GM18519 (cell line): ENCODE results near the gene SCEL.

Experiments used
- ATAC-seq: cut with Tn5 transposase; IDR thresholded peaks from one replicate; pipeline ENCODE4 v1.9.1; 2021; ENCODE audit warnings: mild to moderate bottlenecking, moderate library complexity; ENCODE audit not compliant: unreplicated experiment, low FRiP score

Gene SCEL

DNA sequence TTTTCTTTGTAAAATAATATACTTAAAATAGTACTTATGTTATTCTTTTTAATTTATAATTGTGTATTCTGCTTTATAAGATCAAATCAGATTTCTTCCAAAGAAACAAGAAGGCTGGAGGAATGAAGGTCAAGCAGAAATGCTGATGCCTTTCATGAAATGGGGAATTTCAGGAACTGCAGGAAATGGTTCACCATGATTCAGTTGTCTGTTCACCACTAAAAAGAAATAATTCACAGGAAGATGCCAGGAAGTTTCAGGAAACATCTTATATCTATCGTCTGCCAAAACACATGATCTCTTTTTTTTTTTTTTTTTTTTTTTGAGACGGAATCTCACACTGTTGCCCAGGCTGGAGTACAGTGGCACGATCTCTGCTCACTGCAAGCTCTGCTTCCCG is 15.7 kb upstream of the SCEL start:
- ATAC-seq, result no peak

GRCh38 chr13:77521194-77521593 is 14.3 kb upstream of the SCEL start:
- ATAC-seq, result no peak

DNA sequence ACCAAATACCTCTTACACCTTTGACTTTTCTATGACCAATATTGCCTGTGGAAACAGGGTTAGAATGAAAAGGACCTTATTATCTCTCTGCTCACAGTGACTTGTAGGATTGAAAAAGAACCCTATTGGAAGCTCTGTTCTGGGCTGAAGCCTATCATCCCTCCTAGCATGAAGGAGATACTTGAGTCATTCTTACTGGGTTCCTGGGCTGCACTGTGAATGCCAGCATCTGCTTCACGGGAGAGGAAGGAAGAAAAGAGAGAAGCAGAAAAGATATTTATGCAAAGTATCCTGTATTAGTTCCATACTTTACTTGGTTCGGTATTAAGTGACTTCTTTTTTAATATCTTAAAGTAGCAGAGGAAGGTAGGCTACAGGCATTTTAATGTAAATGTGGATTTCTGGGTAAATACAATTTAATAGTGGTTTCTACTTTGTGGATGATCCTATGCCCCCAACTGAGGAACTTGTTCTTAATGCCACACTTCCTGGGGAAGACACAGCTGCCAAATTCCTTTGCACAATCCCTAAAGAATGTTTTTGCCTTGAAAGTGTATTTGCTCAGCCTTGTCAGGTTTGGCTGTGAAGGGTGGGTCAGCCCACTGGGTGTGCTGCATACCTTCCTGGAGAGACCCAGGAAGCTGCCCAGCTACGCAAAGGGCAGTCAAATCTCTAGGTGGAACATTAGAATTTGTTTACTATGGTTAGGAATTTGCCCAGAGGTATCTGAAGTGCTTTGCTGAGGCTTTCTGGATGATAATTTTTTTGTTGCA is 13.7 kb upstream of the SCEL start:
- no peak for ATAC-seq

- ATAC-seq, result no peak
These were observed 13.1 kb upstream of the SCEL start for GRCh38 chr13:77522444-77522843.

- no peak for ATAC-seq
These were observed 12.1 kb upstream of the SCEL start for GRCh38 chr13:77523386-77523785.

DNA sequence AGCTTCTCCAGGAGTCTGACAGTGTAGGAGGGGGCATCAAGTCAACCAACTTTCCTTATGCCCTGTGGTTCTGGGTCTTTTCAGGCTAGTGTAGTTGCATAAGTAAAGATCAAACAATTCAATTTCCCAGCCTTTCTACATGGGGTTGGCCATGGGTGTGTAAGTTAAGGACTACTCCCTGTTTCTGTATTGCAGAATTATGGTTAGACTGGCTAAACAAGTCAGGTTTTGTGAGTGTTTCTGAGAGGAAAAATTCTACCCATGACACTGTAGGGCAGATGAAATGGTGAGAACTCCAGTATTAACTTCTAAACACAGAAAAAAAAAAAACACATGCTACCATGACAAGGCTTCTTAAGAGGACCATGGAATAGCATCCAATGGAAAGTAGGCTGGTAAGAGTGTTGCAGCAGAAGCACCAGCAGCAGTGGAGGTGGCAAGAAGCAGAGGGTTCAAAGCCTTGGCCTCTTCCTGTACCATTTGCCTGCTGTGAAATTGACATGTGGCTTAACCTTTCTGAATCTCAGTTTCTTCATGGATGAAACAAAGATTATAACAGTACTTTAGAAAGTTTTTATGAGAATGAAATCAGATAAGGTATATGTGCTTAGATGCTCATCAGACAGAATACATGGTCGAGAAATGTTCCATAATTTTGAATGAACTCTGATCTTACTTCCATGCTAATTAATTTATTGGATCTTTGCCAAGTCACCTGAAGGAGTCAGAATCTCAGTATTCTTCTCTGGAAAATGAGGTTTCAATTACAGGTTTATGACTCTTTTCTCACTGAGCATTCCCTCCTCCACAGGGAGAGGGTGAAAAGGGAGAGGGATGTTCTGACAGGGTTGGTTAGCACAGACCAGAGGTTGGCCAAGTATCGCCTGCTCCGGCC is 11.4 kb upstream of the SCEL start:
- ATAC-seq, result no peak

- no peak for ATAC-seq
These were observed 7.1 kb upstream of the SCEL start for GRCh38 chr13:77528414-77528813.

DNA sequence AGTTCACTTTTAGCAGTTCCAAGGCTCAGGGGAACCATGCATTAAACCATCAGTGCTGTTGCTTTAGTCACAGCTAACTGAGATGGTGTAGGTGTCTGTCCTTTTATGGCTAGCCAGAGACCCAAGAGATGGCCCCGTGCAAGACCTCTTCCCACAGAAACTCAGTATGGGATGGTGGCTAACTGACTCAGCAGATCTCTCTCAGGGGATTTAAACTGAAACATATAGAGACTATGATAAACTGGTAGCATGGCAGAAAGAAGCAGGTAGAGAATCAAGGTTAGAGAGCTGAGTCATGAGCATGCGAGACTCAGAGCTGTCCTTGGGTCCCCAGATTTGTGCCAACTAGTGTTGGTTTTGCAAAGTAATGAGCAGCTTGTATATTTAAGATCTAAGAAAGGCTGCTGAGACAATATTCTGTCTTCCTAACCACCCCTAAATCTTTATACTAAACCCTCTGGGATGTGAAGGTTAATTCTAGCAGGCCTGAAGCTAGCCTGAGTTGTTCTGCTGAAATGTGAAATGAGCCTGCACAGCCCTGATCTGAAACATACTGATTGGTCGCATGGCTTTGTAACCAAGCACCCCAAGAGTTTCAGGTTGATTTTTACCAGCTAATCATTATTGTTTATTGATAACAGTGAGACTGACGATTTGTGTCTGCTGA is 6.5 kb upstream of the SCEL start:
- peak; percentile 79 for ATAC-seq

DNA sequence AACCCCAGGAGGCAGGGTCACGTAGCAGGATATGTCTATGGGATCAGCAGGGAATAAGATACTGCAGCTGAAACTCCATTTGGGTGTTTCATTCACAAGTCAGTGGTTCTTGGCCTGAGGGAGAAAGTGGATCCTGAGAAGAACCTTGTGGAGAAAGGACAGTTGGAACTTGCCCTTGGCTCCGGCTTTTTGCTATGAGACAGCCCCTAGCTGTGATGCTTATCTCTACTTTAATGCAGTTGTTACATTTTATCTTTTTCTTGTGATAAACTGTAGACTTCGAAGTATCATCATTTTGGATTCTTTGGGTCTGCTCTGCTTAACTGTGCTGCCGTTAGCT is 6.0 kb upstream of the SCEL start:
- no peak for ATAC-seq

DNA sequence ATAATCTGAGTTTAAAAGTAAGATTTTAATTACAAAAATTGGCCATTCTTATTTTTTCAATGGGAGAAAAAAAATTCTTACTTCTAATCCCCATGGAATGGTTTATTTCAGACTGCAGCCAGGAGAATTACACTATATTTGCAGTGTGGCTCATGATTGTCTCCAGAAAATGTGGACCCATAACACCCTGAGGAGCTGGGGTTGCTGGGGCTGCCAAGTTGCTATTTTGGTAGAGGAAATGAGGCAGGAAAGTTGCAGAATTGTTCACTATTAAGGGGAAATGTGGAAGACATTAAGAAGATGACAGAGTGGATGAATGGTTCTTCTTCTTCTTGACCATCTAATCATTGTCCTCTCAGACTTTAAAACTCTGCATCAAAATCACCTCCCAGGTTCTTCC is 4.6 kb upstream of the SCEL start:
- ATAC-seq, result no peak

GRCh38 chr13:77532983-77533382 is 2.5 kb upstream of the SCEL start:
- no peak for ATAC-seq

DNA sequence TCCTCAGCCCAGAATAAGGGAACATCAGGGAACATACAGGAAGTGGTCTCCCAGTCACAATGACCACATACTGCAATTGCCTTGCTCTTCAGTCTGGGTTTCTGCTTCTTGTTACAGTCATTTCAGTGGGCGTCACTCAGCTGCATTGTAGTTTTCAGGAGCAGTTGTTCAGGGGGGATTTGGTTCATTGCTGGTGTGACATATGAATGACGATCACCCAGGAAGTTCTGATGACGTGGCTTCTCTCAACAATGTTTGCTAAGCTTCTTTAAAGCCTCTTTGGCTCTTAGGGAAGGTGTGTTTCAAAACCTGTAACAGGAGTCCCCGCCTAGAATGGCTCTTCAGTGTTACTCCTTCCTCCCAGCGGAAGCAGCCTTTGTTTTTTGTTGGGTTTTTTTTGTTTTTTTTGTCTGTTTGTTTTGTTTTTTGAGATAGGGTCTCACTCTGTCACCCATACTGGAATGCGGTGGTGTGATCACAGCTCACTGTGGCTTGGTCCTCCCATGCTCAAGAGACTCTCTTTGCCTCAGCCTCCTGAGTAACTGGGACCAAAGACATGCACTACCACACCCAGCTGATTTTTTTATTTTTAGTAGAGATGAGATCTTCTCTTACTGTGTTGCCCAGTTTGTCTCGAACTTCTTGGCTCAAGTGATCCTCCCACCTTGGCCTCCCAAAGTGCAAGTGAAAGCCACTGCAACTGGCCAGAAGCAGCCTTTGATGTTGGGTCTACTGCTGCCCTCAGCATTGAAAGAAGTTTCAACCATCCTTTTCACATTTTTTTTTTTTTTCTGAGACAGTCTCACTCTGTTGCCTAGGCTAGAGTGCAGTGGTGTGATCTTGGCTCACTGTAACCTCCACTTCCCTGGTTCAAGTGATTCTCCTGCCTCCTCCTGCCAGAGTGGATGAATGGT is 1.4 kb upstream of the SCEL start:
- ATAC-seq, result no peak

DNA sequence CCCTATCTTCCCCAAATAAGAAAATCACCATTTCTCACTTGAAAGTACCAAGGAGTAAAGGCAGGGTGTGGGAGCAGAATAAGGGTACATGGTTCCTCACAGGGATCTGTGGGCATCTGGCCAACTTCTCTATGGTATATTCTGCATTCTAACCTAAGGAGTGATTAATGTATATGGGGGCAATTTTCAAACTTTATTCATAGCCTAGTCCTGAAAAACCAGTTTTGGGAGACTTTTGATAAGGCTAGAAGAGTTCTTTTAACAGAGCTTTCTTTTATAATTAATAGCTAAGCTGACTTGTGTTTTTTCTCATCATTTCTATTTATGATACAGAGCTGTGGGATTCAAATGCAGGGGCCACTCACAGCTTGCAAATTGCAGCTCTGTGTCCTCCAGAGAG is 852 bp downstream of the SCEL start:
- no peak for ATAC-seq

- ATAC-seq, result no peak
These were observed 1.9 kb downstream of the SCEL start for GRCh38 chr13:77537289-77537919.

- no peak for ATAC-seq
These were observed 8.2 kb downstream of the SCEL start for GRCh38 chr13:77543711-77544110.

- no peak for ATAC-seq
These were observed 8.8 kb downstream of the SCEL start for GRCh38 chr13:77544355-77544754.

- peak; percentile 66 for ATAC-seq
These were observed 9.3 kb downstream of the SCEL start for GRCh38 chr13:77544758-77545338.

- ATAC-seq, result no peak
These were observed 10.3 kb downstream of the SCEL start for GRCh38 chr13:77545626-77546412.

- ATAC-seq, result no peak
These were observed 12.6 kb downstream of the SCEL start for GRCh38 chr13:77548095-77548494.
